ENCODE results near the gene ZNF335.
"Not testable (repeated sequence)": the region's sequence is repeated elsewhere in the genome, so short reads cannot be mapped to it uniquely, and the experiment has no call there.

The ZNF335 gene

DNA sequence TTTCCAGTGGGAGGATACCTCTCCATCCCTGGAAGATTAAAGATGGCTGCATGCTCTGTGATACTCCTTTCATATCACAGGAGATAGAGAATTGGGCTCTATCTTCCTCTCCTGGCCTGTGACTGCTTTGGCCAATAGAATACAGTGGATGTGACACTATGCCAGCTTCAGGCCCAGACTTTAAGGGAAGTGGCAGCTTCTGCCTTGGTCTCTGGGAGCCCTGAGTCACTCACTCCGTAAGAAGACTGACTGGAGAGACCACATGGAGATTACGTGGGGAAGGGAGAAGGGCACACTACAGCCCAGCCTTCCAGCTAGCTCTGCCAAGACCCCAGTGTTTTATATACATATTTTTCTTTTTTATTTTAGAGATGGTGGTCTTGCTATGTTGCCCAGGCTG lies 26.3 kb upstream of the ZNF335 start:
- Histone ChIP-seq H3K9me3 (ENCODE audit: control extremely low read depth in 1 of 5, control insufficient read depth in 4 of 5, insufficient read depth in 2 of 5, low read depth in 1 of 5, low read length in 4 of 5) (no peaks in the 10 kb centered on the region), H3K27ac (ENCODE audit: insufficient read depth in 1 of 2, low read depth in 1 of 2, low read length in 2 of 2, poor library complexity in 1 of 2, severe bottlenecking in 2 of 2) (no peak overlapping the region), H3K27me3 (replicated peaks in 2 of 5; ENCODE audit: control insufficient read depth in 4 of 5, insufficient read depth in 5 of 5, low read length in 4 of 5) (peaks cover 0 to 60% (median 30%) of the 10 kb centered on the region in 5 experiments), H3K36me3 (ENCODE audit: control insufficient read depth in 4 of 4, insufficient read depth in 4 of 4, low read length in 3 of 4) (no peaks in the 10 kb centered on the region), H3K4me3 (ENCODE audit: control insufficient read depth in 1 of 7, extremely low read depth in 1 of 7, insufficient read depth in 4 of 7, low read depth in 2 of 7, low read length in 6 of 7) (no peak overlapping the region), H3K4me1 (ENCODE audit: control extremely low read depth in 1 of 4, control insufficient read depth in 4 of 4, insufficient read depth in 4 of 4, low read length in 3 of 4) (peaks cover 6 to 37% (median 20%) of the 10 kb centered on the region in 4 experiments)
- peak in 2 of 3 donors; percentile 88 for DNase-seq
- POLR2A ChIA-PET: no interaction called here
- WGBS (ENCODE audit: insufficient coverage): 0% methylated on average over 1 of the region's 2 CpGs
- CTCF ChIA-PET: interaction anchor here (1.1 to 42.1 kb wide), 4 partner anchors 6 to 88 kb away, joined by 3 to 656 read pairs (median 331); partner anchors contain the start of genes MMP9 and ZNF335

- WGBS (ENCODE audit: insufficient coverage): 56% methylated on average over 3 of the region's 3 CpGs
- peaks cover 6 to 35% (median 20%) of the 10 kb centered on the region in 4 experiments for H3K4me1 ChIP-seq (ENCODE audit: control extremely low read depth in 1 of 4, control insufficient read depth in 4 of 4, insufficient read depth in 4 of 4, low read length in 3 of 4)
- DNase-seq: no peak
- peaks cover 0 to 55% (median 27%) of the 10 kb centered on the region in 5 experiments for H3K27me3 ChIP-seq (replicated peaks in 2 of 5; ENCODE audit: control insufficient read depth in 4 of 5, insufficient read depth in 5 of 5, low read length in 4 of 5)
- H3K4me3 ChIP-seq (ENCODE audit: control insufficient read depth in 1 of 7, extremely low read depth in 1 of 7, insufficient read depth in 4 of 7, low read depth in 2 of 7, low read length in 6 of 7): no peak overlapping the region
- POLR2A ChIA-PET: no interaction called here
- CTCF ChIA-PET: interaction anchor here (0.9 to 42.1 kb wide), 4 partner anchors 7 to 81 kb away, joined by 3 to 656 read pairs (median 330); partner anchors contain the start of genes MMP9 and ZNF335
- H3K9me3 ChIP-seq (ENCODE audit: control extremely low read depth in 1 of 5, control insufficient read depth in 4 of 5, insufficient read depth in 2 of 5, low read depth in 1 of 5, low read length in 4 of 5): no peaks in the 10 kb centered on the region
- no peaks in the 10 kb centered on the region for H3K36me3 ChIP-seq (ENCODE audit: control insufficient read depth in 4 of 4, insufficient read depth in 4 of 4, low read length in 3 of 4)
- no peak overlapping the region for H3K27ac ChIP-seq (ENCODE audit: insufficient read depth in 1 of 2, low read depth in 1 of 2, low read length in 2 of 2, poor library complexity in 1 of 2, severe bottlenecking in 2 of 2)
These were observed 25.2 kb upstream of the ZNF335 start for GRCh38 chr20:45997187-45997586.

DNA sequence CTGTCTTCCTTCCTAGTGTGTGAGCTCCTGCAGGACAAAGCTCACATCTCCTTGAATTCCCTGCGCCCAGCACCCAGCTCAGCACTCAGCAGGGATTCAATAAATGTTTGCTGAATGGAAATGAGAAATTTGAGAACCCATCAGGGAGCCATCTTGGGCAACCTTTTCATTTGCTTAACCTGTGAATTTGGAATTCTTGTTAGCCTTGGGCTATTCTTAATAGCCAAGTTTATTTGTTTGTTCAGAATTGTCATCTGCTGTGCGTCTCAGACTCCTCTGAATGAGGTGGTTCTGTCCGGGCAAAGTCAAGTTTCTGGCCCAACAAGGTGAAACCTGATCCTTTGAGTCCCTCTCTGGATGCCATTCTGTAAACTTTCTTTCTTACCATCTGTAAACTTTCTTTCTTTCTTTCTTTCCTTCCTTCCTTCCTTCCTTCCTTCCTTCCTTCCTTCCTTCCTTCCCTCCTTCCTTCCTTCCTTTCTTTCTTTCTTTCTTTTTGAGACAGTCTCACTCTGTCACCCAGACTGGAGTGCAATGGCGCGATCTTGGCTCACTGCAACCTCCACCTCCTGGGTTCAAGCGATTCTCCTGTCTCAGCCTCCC lies 23.6 kb upstream of the ZNF335 start:
- H3K9me3 ChIP-seq (ENCODE audit: control extremely low read depth in 1 of 5, control insufficient read depth in 4 of 5, insufficient read depth in 2 of 5, low read depth in 1 of 5, low read length in 4 of 5); H3K4me3 ChIP-seq (ENCODE audit: control insufficient read depth in 1 of 7, extremely low read depth in 1 of 7, insufficient read depth in 4 of 7, low read depth in 2 of 7, low read length in 6 of 7); H3K27ac ChIP-seq (ENCODE audit: insufficient read depth in 1 of 2, low read depth in 1 of 2, low read length in 2 of 2, poor library complexity in 1 of 2, severe bottlenecking in 2 of 2); H3K36me3 ChIP-seq (ENCODE audit: control insufficient read depth in 4 of 4, insufficient read depth in 4 of 4, low read length in 3 of 4); DNase-seq: not testable (repeated sequence)
- ChIA-PET POLR2A (interaction anchor here (0.9 kb wide), 1 partner anchor 18 kb away, joined by 3 read pairs; no protein-coding TSS in a partner anchor), CTCF (interaction anchor here (22.3 to 42.1 kb wide), 2 partner anchors 9 to 10 kb away, joined by 656 read pairs; partner anchors contain the start of genes MMP9 and ZNF335)
- peaks cover 6 to 30% (median 19%) of the 10 kb centered on the region in 4 experiments for H3K4me1 ChIP-seq (ENCODE audit: control extremely low read depth in 1 of 4, control insufficient read depth in 4 of 4, insufficient read depth in 4 of 4, low read length in 3 of 4)
- WGBS (ENCODE audit: insufficient coverage): 95% methylated on average over 5 of the region's 6 CpGs
- peaks cover 0 to 43% (median 20%) of the 10 kb centered on the region in 5 experiments for H3K27me3 ChIP-seq (replicated peaks in 2 of 5; ENCODE audit: control insufficient read depth in 4 of 5, insufficient read depth in 5 of 5, low read length in 4 of 5)

GRCh38 chr20:45994761-45995493 lies 22.9 kb upstream of the ZNF335 start:
- WGBS (ENCODE audit: insufficient coverage): 70% methylated on average over 9 of the region's 9 CpGs

DNA sequence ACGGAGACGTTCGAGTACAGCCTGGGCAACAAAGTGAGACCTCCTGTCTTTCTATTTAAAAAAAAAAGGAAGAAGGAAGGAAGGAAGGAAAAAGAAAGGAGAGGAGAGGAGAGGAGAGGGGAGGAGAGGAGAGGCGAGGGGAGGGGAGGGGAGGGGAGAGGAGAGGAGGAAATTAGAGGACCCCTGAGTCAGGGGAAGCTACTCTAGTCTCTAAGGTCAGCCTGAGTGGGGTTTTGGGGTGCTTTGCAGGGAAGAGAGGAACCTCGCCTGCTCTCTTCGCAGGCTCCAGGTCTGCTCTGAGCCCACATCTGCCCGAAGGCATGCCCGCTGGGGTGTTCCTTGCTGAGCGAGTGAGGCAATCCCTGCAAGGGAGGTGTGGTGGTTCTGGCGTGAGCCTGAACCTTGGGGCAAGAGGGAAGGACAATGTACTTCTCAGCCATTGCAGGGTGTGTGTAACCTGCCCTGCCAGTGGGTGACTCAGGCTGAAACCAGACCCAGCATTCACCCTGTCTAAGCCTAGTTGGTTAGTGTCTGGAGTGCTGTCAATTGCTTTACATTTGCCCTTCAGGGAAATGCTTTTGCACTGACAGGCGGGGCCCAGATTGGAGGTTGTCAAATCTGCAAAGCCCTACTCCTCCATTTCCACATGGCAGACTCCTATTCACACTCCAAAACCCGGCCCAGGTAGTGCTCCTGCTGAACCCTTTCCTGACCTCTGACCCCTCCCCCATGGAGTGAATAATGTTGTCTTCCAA lies 21.4 kb upstream of the ZNF335 start:
- H3K27me3 ChIP-seq (replicated peaks in 2 of 5; ENCODE audit: control insufficient read depth in 4 of 5, insufficient read depth in 5 of 5, low read length in 4 of 5): peaks cover 0 to 29% (median 15%) of the 10 kb centered on the region in 5 experiments
- DNase-seq: peak in 1 of 3 donors; percentile 36
- H3K9me3 ChIP-seq (ENCODE audit: control extremely low read depth in 1 of 5, control insufficient read depth in 4 of 5, insufficient read depth in 2 of 5, low read depth in 1 of 5, low read length in 4 of 5): no peaks in the 10 kb centered on the region
- no peak overlapping the region for H3K27ac ChIP-seq (ENCODE audit: insufficient read depth in 1 of 2, low read depth in 1 of 2, low read length in 2 of 2, poor library complexity in 1 of 2, severe bottlenecking in 2 of 2)
- H3K4me1 ChIP-seq (ENCODE audit: control extremely low read depth in 1 of 4, control insufficient read depth in 4 of 4, insufficient read depth in 4 of 4, low read length in 3 of 4): peaks cover 3 to 15% (median 9%) of the 10 kb centered on the region in 4 experiments
- CTCF ChIA-PET: interaction anchor here (22.3 to 42.1 kb wide), 2 partner anchors 8 to 11 kb away, joined by 656 read pairs; partner anchors contain the start of genes MMP9 and ZNF335
- WGBS (ENCODE audit: insufficient coverage): 64% methylated on average over 4 of the region's 12 CpGs
- no peak overlapping the region for H3K4me3 ChIP-seq (ENCODE audit: control insufficient read depth in 1 of 7, extremely low read depth in 1 of 7, insufficient read depth in 4 of 7, low read depth in 2 of 7, low read length in 6 of 7)
- POLR2A ChIA-PET: interaction anchor here (0.6 kb wide), 1 partner anchor 324 kb away, joined by 3 read pairs; no protein-coding TSS in a partner anchor
- H3K36me3 ChIP-seq (ENCODE audit: control insufficient read depth in 4 of 4, insufficient read depth in 4 of 4, low read length in 3 of 4): no peaks in the 10 kb centered on the region

More at GRCh38 chr20:45994761-45995493, 22.9 kb upstream of the ZNF335 start:
- Histone ChIP-seq H3K4me1 (ENCODE audit: control extremely low read depth in 1 of 4, control insufficient read depth in 4 of 4, insufficient read depth in 4 of 4, low read length in 3 of 4) (peaks cover 6 to 25% (median 17%) of the 10 kb centered on the region in 4 experiments), H3K36me3 (ENCODE audit: control insufficient read depth in 4 of 4, insufficient read depth in 4 of 4, low read length in 3 of 4) (no peaks in the 10 kb centered on the region), H3K27ac (ENCODE audit: insufficient read depth in 1 of 2, low read depth in 1 of 2, low read length in 2 of 2, poor library complexity in 1 of 2, severe bottlenecking in 2 of 2) (no peak overlapping the region), H3K9me3 (ENCODE audit: control extremely low read depth in 1 of 5, control insufficient read depth in 4 of 5, insufficient read depth in 2 of 5, low read depth in 1 of 5, low read length in 4 of 5) (no peaks in the 10 kb centered on the region), H3K27me3 (replicated peaks in 2 of 5; ENCODE audit: control insufficient read depth in 4 of 5, insufficient read depth in 5 of 5, low read length in 4 of 5) (peaks cover 0 to 36% (median 16%) of the 10 kb centered on the region in 5 experiments), H3K4me3 (ENCODE audit: control insufficient read depth in 1 of 7, extremely low read depth in 1 of 7, insufficient read depth in 4 of 7, low read depth in 2 of 7, low read length in 6 of 7) (no peak overlapping the region)
- peak in 1 of 3 donors; percentile 43 for DNase-seq
- ChIA-PET POLR2A (interaction anchor here (0.6 to 0.9 kb wide), 2 partner anchors 18 to 94 kb away, joined by 3 to 4 read pairs; no protein-coding TSS in a partner anchor), CTCF (interaction anchor here (22.3 to 42.1 kb wide), 2 partner anchors 9 to 10 kb away, joined by 656 read pairs; partner anchors contain the start of genes MMP9 and ZNF335)

GRCh38 chr20:45991616-45992015 lies 19.6 kb upstream of the ZNF335 start:
- 95% methylated on average over 3 of the region's 3 CpGs for whole genome bisulfite sequencing (ENCODE audit: insufficient coverage)
- peaks cover 0 to 21% (median 6%) of the 10 kb centered on the region in 5 experiments for H3K27me3 ChIP-seq (replicated peaks in 2 of 5; ENCODE audit: control insufficient read depth in 4 of 5, insufficient read depth in 5 of 5, low read length in 4 of 5)
- H3K4me3 ChIP-seq (ENCODE audit: control insufficient read depth in 1 of 7, extremely low read depth in 1 of 7, insufficient read depth in 4 of 7, low read depth in 2 of 7, low read length in 6 of 7): no peak overlapping the region
- no peaks in the 10 kb centered on the region for H3K9me3 ChIP-seq (ENCODE audit: control extremely low read depth in 1 of 5, control insufficient read depth in 4 of 5, insufficient read depth in 2 of 5, low read depth in 1 of 5, low read length in 4 of 5)
- H3K4me1 ChIP-seq (ENCODE audit: control extremely low read depth in 1 of 4, control insufficient read depth in 4 of 4, insufficient read depth in 4 of 4, low read length in 3 of 4): peaks cover 3 to 7% (median 5%) of the 10 kb centered on the region in 4 experiments
- no peak for DNase-seq
- H3K36me3 ChIP-seq (ENCODE audit: control insufficient read depth in 4 of 4, insufficient read depth in 4 of 4, low read length in 3 of 4): no peaks in the 10 kb centered on the region
- ChIA-PET POLR2A (no interaction called here), CTCF (interaction anchor here (1.3 to 42.1 kb wide), 2 partner anchors 9 to 13 kb away, joined by 4 to 656 read pairs; partner anchors contain the start of gene MMP9)
- no peak overlapping the region for H3K27ac ChIP-seq (ENCODE audit: insufficient read depth in 1 of 2, low read depth in 1 of 2, low read length in 2 of 2, poor library complexity in 1 of 2, severe bottlenecking in 2 of 2)
